SK-N-SH (cell line): ENCODE data around the gene LRRIQ1. TPM values are rescaled to one million over a fixed set of nuclear protein-coding genes. Genes with fewer than 3 reads are reported as not detected.

Experiments used
- CTCF ChIA-PET: fragments of 300-600, 350-600 bp; formaldehyde crosslinking; extraction: SDS; loops from one replicate; lab custom pipeline; 2021; lab: Yijun Ruan, JAX
- POLR2A ChIA-PET: fragments of 350-600 bp; sonication (Branson Sonifier 250); formaldehyde crosslinking; extraction: SDS; loops from one replicate; lab custom pipeline; 2020; ENCODE audit warnings: antibody characterized with exemption, inconsistent platforms; lab: Yijun Ruan, JAX
- DNase-seq: peaks from one replicate; pipeline ENCODE4 v3.0.0; 2012
- H2AFZ ChIP-seq: fragments of 200-600 bp; sonication (generic); 2 replicates; pipeline ENCODE4 v1.8.1; 2016; ENCODE audit warnings: antibody characterized with exemption, mild to moderate bottlenecking, low read depth
- H3F3A ChIP-seq: fragments of 200-600 bp; sonication (generic); replicated peaks from 2 replicates; pipeline ENCODE3; 2016; ENCODE audit warnings: antibody characterized with exemption, mild to moderate bottlenecking; ENCODE audit not compliant: insufficient read depth
- H3K27ac ChIP-seq, 2 experiments: fragments of 200-500 bp in 1 of 2; fragments of 200-600 bp in 1 of 2; sonication (Bioruptor generic) in 1 of 2; sonication (generic), shearing (Covaris generic) in 1 of 2; 2 replicates each; pipeline versions ENCODE4 v1.5.1 to v1.6.1; 2014 to 2016; ENCODE audit warnings: low read depth in 2 of 2, inconsistent platforms in 1 of 2, low read length in 1 of 2, mild to moderate bottlenecking in 1 of 2, mixed read lengths in 1 of 2
- H3K27me3 ChIP-seq: fragments of 200-600 bp; sonication (generic), shearing (Covaris generic); 2 replicates; pipeline ENCODE4 v1.6.1; 2016; ENCODE audit warnings: mixed run types; ENCODE audit not compliant: insufficient read depth
- H3K36me3 ChIP-seq, 2 experiments: fragments of 200-500 bp in 1 of 2; fragments of 200-600 bp in 1 of 2; sonication (Bioruptor generic) in 1 of 2; sonication (generic) in 1 of 2; replicated peaks in 1 of 2; 2 replicates each; pipeline versions ENCODE3 to v1.5.1; 2014 to 2016; ENCODE audit warnings: low read length in 1 of 2, mild to moderate bottlenecking in 1 of 2; ENCODE audit not compliant: insufficient read depth in 2 of 2, control insufficient read depth in 1 of 2
- H3K4me1 ChIP-seq, 2 experiments: fragments of 200-500 bp in 1 of 2; fragments of 200-600 bp in 1 of 2; sonication (Bioruptor generic) in 1 of 2; sonication (generic), shearing (Covaris generic) in 1 of 2; 2 replicates each; pipeline versions ENCODE4 v1.5.1 to v1.6.1; 2014 to 2016; ENCODE audit warnings: low read depth in 1 of 2, low read length in 1 of 2, mixed run types in 1 of 2; ENCODE audit not compliant: insufficient read depth in 2 of 2, control insufficient read depth in 1 of 2
- H3K4me2 ChIP-seq: fragments of 200-600 bp; sonication (generic), shearing (Covaris generic); 2 replicates; pipeline ENCODE4 v1.6.1; 2017; ENCODE audit warnings: mixed run types
- H3K4me3 ChIP-seq, 2 experiments: fragments of 200-500 bp in 1 of 2; fragments of 200-600 bp in 1 of 2; sonication (Bioruptor generic) in 1 of 2; sonication (generic), shearing (Covaris generic) in 1 of 2; 2 replicates each; pipeline versions ENCODE4 v1.5.1 to v1.8.1; 2014 to 2016; ENCODE audit warnings: low read depth in 2 of 2, inconsistent platforms in 1 of 2, low read length in 1 of 2, mild to moderate bottlenecking in 1 of 2, mixed read lengths in 1 of 2, moderate library complexity in 1 of 2
- H3K79me2 ChIP-seq: fragments of 200-600 bp; sonication (generic); 2 replicates; pipeline ENCODE4 v1.8.1; 2017; ENCODE audit warnings: mild to moderate bottlenecking; ENCODE audit not compliant: insufficient read depth
- H3K9ac ChIP-seq: fragments of 200-600 bp; sonication (generic); 2 replicates; pipeline ENCODE4 v1.6.1; 2017; ENCODE audit warnings: mixed run types
- H3K9me2 ChIP-seq: fragments of 200-600 bp; sonication (generic); 2 replicates; pipeline ENCODE4 v1.6.1; 2017; ENCODE audit warnings: mixed run types
- H3K9me3 ChIP-seq: fragments of 200-600 bp; sonication (generic); 2 replicates; pipeline ENCODE4 v1.6.1; 2017; ENCODE audit warnings: mixed run types, mild to moderate bottlenecking, moderate library complexity
- H4K20me1 ChIP-seq: fragments of 200-600 bp; sonication (generic); 2 replicates; pipeline ENCODE4 v1.6.1; 2017; ENCODE audit warnings: mild to moderate bottlenecking, mixed run types; ENCODE audit not compliant: insufficient read depth
- CHD2 ChIP-seq: fragments of 150-350 bp; IDR thresholded peaks from 2 replicates; pipeline ENCODE4 v1.6.1; 2018; ENCODE audit warnings: low read length; ENCODE audit not compliant: partially characterized antibody
- ELF1 ChIP-seq: IDR thresholded peaks from 2 replicates; pipeline ENCODE4 v1.4.0; 2012
- EP300 ChIP-seq, 2 experiments: IDR thresholded peaks; 2 replicates each; pipeline versions ENCODE4 v1.4.0 to v1.6.1; 2012; ENCODE audit warnings: borderline replicate concordance in 1 of 2, low read depth in 1 of 2, low read length in 1 of 2
- FOSL2 ChIP-seq: IDR thresholded peaks from 2 replicates; pipeline ENCODE4 v1.4.0; 2012; ENCODE audit warnings: low read depth, mild to moderate bottlenecking, moderate library complexity, borderline replicate concordance
- FOXM1 ChIP-seq: IDR thresholded peaks from 2 replicates; pipeline ENCODE4 v1.4.0; 2012; ENCODE audit warnings: low read depth, mild to moderate bottlenecking
- GABPA ChIP-seq: IDR thresholded peaks from 2 replicates; pipeline ENCODE4 v1.4.0; 2012; ENCODE audit warnings: low read depth, mild to moderate bottlenecking
- GATA2 ChIP-seq: sonication (generic); formaldehyde crosslinking; IDR thresholded peaks from 2 replicates; pipeline ENCODE4 v1.5.0; 2020; ENCODE audit warnings: mild to moderate bottlenecking, missing genetic modification reagents
- MAX ChIP-seq: IDR thresholded peaks from 2 replicates; pipeline ENCODE4 v1.4.0; 2012; ENCODE audit warnings: low read depth
- MXI1 ChIP-seq: IDR thresholded peaks from 2 replicates; pipeline ENCODE4 v1.6.1; 2012; ENCODE audit warnings: mild to moderate bottlenecking, low read depth, low read length, improper control_type of control experiment
- NFIC ChIP-seq: IDR thresholded peaks from 2 replicates; pipeline ENCODE4 v1.4.0; 2012; ENCODE audit warnings: borderline replicate concordance
- NRF1 ChIP-seq: IDR thresholded peaks from 2 replicates; pipeline ENCODE4 v1.6.1; 2012; ENCODE audit warnings: low read depth, mild to moderate bottlenecking, low read length
- RAD21 ChIP-seq: IDR thresholded peaks from 2 replicates; pipeline ENCODE4 v1.6.1; 2012; ENCODE audit warnings: mild to moderate bottlenecking, low read length
- RCOR1 ChIP-seq: fragments of 150-350 bp; IDR thresholded peaks from 2 replicates; pipeline ENCODE4 v1.6.1; 2017; ENCODE audit warnings: antibody characterized with exemption, low read length
- RFX5 ChIP-seq: IDR thresholded peaks from 2 replicates; pipeline ENCODE4 v1.6.1; 2012; ENCODE audit warnings: mild to moderate bottlenecking, improper control_type of control experiment, low read length
- RXRA ChIP-seq: IDR thresholded peaks from 2 replicates; pipeline ENCODE4 v1.4.0; 2012; ENCODE audit warnings: low read depth, mild to moderate bottlenecking, borderline replicate concordance
- TCF12 ChIP-seq: IDR thresholded peaks from 2 replicates; pipeline ENCODE4 v1.4.0; 2012
- WGBS: methylation state at CpG from one replicate; pipeline ENCODE4 v1.1.6; 2017; ENCODE audit warnings: low lambda C conversion rate; 5-methylcytosine and 5-hydroxymethylcytosine counted together
- polyA plus RNA-seq, 3 experiments: library from polyadenylated mRNA; depleted of rRNA; stranded (reverse); fragments of >200 nt; gene quantifications; 2 replicates each; pipeline ENCODE4 v1.2.3, GENCODE V29; 2012
- TF ChIP-seq, protein P1 (sequence below): fragments of 150-350 bp; IDR thresholded peaks from 2 replicates; pipeline ENCODE4 v1.6.1; 2016; ENCODE audit warnings: mild to moderate bottlenecking, low read depth, low read length
- TF ChIP-seq, protein P2 (sequence below): IDR thresholded peaks from 2 replicates; pipeline ENCODE4; 2012
- TF ChIP-seq, protein P3 (sequence below): fragments of 150-350 bp; IDR thresholded peaks from 2 replicates; pipeline ENCODE4 v1.6.1; 2017; ENCODE audit warnings: antibody characterized with exemption, low read length, low read depth, borderline replicate concordance
- TF ChIP-seq, protein P4 (sequence below): IDR thresholded peaks from 2 replicates; pipeline ENCODE4 v1.4.0; 2012; ENCODE audit warnings: low read depth, borderline replicate concordance

Gene LRRIQ1
- polyA plus RNA-seq, 1 of the 3 experiments (the other 2 are of a cell fraction): 0.39 TPM

GRCh38 chr12:85281636-85282312 lies 245.6 kb downstream of the LRRIQ1 start:
- ChIA-PET POLR2A (no interaction called here), CTCF (interaction anchor here (0.7 to 1.7 kb wide), 3 partner anchors 11 to 205 kb away, joined by 3 read pairs; no protein-coding TSS in a partner anchor)
- H3K4me1 ChIP-seq: peaks cover 0 to 2% of the 10 kb centered on the region in 2 experiments; a peak in 1 of 4 replicates
- no peaks in the 10 kb centered on the region for H3K79me2 ChIP-seq
- no peaks in the 10 kb centered on the region for H3K9me2 ChIP-seq
- H3K36me3 ChIP-seq: no peaks in the 10 kb centered on the region
- no peaks in the 10 kb centered on the region for H4K20me1 ChIP-seq
- H3F3A ChIP-seq: no peaks in the 10 kb centered on the region
- 13% methylated on average over 11 of the region's 11 CpGs for WGBS
- H3K27me3 ChIP-seq: peaks cover 34% of the 10 kb centered on the region
- TF ChIP-seq NFIC: no peak
- no peak for TF ChIP-seq CHD2
- TF ChIP-seq TCF12: no peak
- TF ChIP-seq, protein P1, sequence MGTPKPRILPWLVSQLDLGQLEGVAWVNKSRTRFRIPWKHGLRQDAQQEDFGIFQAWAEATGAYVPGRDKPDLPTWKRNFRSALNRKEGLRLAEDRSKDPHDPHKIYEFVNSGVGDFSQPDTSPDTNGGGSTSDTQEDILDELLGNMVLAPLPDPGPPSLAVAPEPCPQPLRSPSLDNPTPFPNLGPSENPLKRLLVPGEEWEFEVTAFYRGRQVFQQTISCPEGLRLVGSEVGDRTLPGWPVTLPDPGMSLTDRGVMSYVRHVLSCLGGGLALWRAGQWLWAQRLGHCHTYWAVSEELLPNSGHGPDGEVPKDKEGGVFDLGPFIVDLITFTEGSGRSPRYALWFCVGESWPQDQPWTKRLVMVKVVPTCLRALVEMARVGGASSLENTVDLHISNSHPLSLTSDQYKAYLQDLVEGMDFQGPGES: no peak
- TF ChIP-seq FOSL2: no peak
- TF ChIP-seq GATA2 (CRISPR knock-in tag): no peak
- TF ChIP-seq, protein P2, sequence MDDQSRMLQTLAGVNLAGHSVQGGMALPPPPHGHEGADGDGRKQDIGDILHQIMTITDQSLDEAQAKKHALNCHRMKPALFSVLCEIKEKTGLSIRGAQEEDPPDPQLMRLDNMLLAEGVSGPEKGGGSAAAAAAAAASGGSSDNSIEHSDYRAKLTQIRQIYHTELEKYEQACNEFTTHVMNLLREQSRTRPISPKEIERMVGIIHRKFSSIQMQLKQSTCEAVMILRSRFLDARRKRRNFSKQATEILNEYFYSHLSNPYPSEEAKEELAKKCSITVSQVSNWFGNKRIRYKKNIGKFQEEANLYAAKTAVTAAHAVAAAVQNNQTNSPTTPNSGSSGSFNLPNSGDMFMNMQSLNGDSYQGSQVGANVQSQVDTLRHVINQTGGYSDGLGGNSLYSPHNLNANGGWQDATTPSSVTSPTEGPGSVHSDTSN: no peak
- no peak for TF ChIP-seq MAX
- TF ChIP-seq, protein P3, sequence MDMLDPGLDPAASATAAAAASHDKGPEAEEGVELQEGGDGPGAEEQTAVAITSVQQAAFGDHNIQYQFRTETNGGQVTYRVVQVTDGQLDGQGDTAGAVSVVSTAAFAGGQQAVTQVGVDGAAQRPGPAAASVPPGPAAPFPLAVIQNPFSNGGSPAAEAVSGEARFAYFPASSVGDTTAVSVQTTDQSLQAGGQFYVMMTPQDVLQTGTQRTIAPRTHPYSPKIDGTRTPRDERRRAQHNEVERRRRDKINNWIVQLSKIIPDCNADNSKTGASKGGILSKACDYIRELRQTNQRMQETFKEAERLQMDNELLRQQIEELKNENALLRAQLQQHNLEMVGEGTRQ: no peak
- TF ChIP-seq FOXM1: no peak
- TF ChIP-seq RFX5: no peak
- TF ChIP-seq EP300 (IDR thresholded peaks at IDR 0.05; ENCODE audit: borderline replicate concordance in 1 of 2, low read depth in 1 of 2, low read length in 1 of 2): no peak
- no peak for TF ChIP-seq RCOR1
- no peak overlapping the region for H3K4me3 ChIP-seq
- DNase-seq: no peak
- no peak overlapping the region for H2AFZ ChIP-seq
- H3K9ac ChIP-seq: no peak overlapping the region
- no peak overlapping the region for H3K27ac ChIP-seq
- H3K9me3 ChIP-seq: no peaks in the 10 kb centered on the region
- H3K4me2 ChIP-seq: no peak overlapping the region

DNA sequence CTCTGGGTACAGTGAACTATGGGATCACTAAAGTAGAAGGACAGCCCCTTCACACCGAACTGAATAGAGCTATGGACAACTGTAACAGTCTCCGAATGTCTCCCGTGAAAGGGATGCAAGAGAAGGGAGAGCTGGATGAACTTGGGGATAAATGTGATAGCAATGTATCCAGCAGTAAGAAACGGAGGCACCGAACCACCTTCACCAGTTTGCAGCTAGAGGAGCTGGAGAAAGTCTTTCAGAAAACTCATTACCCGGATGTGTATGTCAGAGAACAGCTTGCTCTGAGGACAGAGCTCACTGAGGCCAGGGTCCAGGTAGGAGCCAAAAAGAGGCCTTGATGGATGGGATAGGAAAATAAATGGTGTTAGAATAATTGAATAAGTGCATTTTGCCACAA lies 247.4 kb downstream of the LRRIQ1 start:
- ChIA-PET POLR2A (no interaction called here), CTCF (no interaction called here)
- Histone ChIP-seq H3K79me2 (no peaks in the 10 kb centered on the region), H3K4me3 (no peak overlapping the region), H3K27me3 (peaks cover 28% of the 10 kb centered on the region), H3K9ac (no peak overlapping the region), H3K36me3 (no peaks in the 10 kb centered on the region), H3K4me1 (peaks cover 0 to 2% of the 10 kb centered on the region in 2 experiments; a peak in 1 of 4 replicates), H2AFZ (no peak overlapping the region), H3K9me2 (no peaks in the 10 kb centered on the region), H3K4me2 (no peak overlapping the region), H3K27ac (no peak overlapping the region), H3F3A (no peaks in the 10 kb centered on the region), H4K20me1 (no peaks in the 10 kb centered on the region), H3K9me3 (no peaks in the 10 kb centered on the region)
- DNase-seq: no peak
- WGBS: 19% methylated on average over 6 of the region's 6 CpGs
- TF ChIP-seq MXI1 (no peak), RAD21 (no peak), NRF1 (no peak), ELF1 (no peak), GABPA (no peak), CHD2 (no peak), MAX (no peak), RXRA (no peak), GATA2 (CRISPR knock-in tag) (no peak), RFX5 (no peak), FOXM1 (no peak)
- TF ChIP-seq, protein P2: no peak
- TF ChIP-seq, protein P4, sequence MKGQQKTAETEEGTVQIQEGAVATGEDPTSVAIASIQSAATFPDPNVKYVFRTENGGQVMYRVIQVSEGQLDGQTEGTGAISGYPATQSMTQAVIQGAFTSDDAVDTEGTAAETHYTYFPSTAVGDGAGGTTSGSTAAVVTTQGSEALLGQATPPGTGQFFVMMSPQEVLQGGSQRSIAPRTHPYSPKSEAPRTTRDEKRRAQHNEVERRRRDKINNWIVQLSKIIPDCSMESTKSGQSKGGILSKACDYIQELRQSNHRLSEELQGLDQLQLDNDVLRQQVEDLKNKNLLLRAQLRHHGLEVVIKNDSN: no peak
- TF ChIP-seq, protein P3: no peak
